Colonic mucosa (tissue), 4 donors: Measurements from ENCODE around the gene PUM1. TPM values are rescaled to one million over a fixed set of nuclear protein-coding genes. Genes with fewer than 3 reads are reported as not detected.

ENCODE experiments used
- DNase-seq: peaks from one replicate; pipeline ENCODE4 v3.0.0-alpha.2; 2020
- H3K27ac ChIP-seq: fragments of 200-600 bp; one replicate; pipeline ENCODE4 v1.8.0; 2021
- H3K27me3 ChIP-seq: fragments of 200-600 bp; one replicate; pipeline ENCODE4 v1.8.0; 2021
- H3K36me3 ChIP-seq: fragments of 200-600 bp; one replicate; pipeline ENCODE4 v1.8.0; 2021
- H3K4me1 ChIP-seq: fragments of 200-600 bp; one replicate; pipeline ENCODE4 v1.8.0; 2021; ENCODE audit warnings: mild to moderate bottlenecking
- H3K4me3 ChIP-seq: fragments of 200-600 bp; one replicate; pipeline ENCODE4 v1.8.0; 2021
- H3K9ac ChIP-seq, 2 donors: one replicate each; pipeline ENCODE4 v1.7.0; 2013; ENCODE audit warnings: control low read depth in 2 of 2, low read depth in 2 of 2, low read length in 2 of 2
- H3K9me3 ChIP-seq: fragments of 200-600 bp; one replicate; pipeline ENCODE4 v1.8.0; 2021
- CTCF ChIP-seq: fragments of 200-600 bp; IDR thresholded peaks from one replicate; pipeline ENCODE4 v1.8.0; 2022; ENCODE audit warnings: antibody characterized with exemption, mild to moderate bottlenecking
- intact Hi-C: fragments of 100-400 bp; cut with DNase I; formaldehyde crosslinking; loops from one replicate; pipeline ENCODE4 v1.14.1; 2022
- total RNA-seq, 2 donors: library from RNA; stranded (reverse); fragmentation: NEBNext Ultra II Directional in 1 of 2; extraction: Animal tissue kit (Norgen Biotek cat#: 25700) in 1 of 2; gene quantifications; one replicate each; pipeline ENCODE4 v1.2.1, GENCODE V29; 2021
- donor health status: healthy.
- donor health status: DM: no; HTN: no; CAD: no.
- donor health status: DM: no; HTN: no; CAD: no.

PUM1 gene
- total RNA-seq, 2 donors from 2014 or later = 119 to 124 TPM

- Histone ChIP-seq H3K9ac (no peak overlapping the region), H3K36me3 (peaks cover 11% of the 10 kb centered on the region), H3K4me1 (peaks cover 4% of the 10 kb centered on the region), H3K4me3 (no peak overlapping the region), H3K27me3 (no peaks in the 10 kb centered on the region), H3K9me3 (no peaks in the 10 kb centered on the region), H3K27ac (no peak overlapping the region)
- intact Hi-C loops = no loop called here
- no peak for DNase-seq
- TF ChIP-seq CTCF = no peak
Observed at GRCh38 chr1:30971496-30971895, 94.0 kb downstream of the PUM1 start.

DNA sequence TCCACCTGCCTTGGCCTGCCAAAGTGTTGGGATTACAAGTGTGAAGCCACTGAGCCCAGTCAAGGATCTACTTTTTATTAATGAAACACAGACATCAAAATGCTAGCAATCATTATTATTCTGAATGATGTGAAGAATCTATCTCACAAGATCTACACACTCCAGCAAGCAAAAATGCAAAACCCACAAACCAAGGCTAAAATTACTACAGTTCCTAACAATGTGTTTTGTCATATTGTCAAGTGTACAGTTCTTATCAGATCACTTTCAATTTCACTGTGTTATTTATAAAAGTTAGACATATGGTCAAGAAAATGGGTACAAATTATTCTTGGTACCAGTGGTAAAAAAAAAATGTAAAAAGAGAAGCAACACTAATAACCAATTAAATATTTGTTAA, 95.6 kb downstream of the PUM1 start:
- Histone ChIP-seq H3K4me1 (no peaks in the 10 kb centered on the region), H3K4me3 (no peak overlapping the region), H3K27ac (no peak overlapping the region), H3K9me3 (no peaks in the 10 kb centered on the region), H3K27me3 (no peaks in the 10 kb centered on the region), H3K9ac (no peak overlapping the region), H3K36me3 (peaks cover 26% of the 10 kb centered on the region)
- TF ChIP-seq CTCF = no peak
- no peak for DNase-seq
- intact Hi-C loops = no loop called here

GRCh38 chr1:30968220-30968971, 97.1 kb downstream of the PUM1 start:
- no peak for DNase-seq
- Histone ChIP-seq H3K27me3 (no peaks in the 10 kb centered on the region), H3K9me3 (no peaks in the 10 kb centered on the region), H3K4me3 (no peak overlapping the region), H3K27ac (no peak overlapping the region), H3K4me1 (no peaks in the 10 kb centered on the region), H3K9ac (no peak overlapping the region), H3K36me3 (peaks cover 33% of the 10 kb centered on the region)
- intact Hi-C loops = no loop called here
- TF ChIP-seq CTCF = no peak

- Histone ChIP-seq H3K9me3 (no peaks in the 10 kb centered on the region), H3K27ac (no peak overlapping the region), H3K4me1 (no peaks in the 10 kb centered on the region), H3K27me3 (no peaks in the 10 kb centered on the region), H3K36me3 (peaks cover 38% of the 10 kb centered on the region), H3K4me3 (no peak overlapping the region), H3K9ac (no peak overlapping the region)
- DNase-seq = no peak
- no peak for TF ChIP-seq CTCF
- intact Hi-C loops = no loop called here
Observed at GRCh38 chr1:30966690-30967369, 98.7 kb downstream of the PUM1 start.

- Histone ChIP-seq H3K9me3 (no peaks in the 10 kb centered on the region), H3K9ac (no peak overlapping the region), H3K36me3 (peaks cover 38% of the 10 kb centered on the region), H3K4me1 (no peaks in the 10 kb centered on the region), H3K27ac (no peak overlapping the region), H3K27me3 (no peaks in the 10 kb centered on the region), H3K4me3 (no peak overlapping the region)
- no peak for DNase-seq
- no peak for TF ChIP-seq CTCF
- intact Hi-C loops = no loop called here
Observed at GRCh38 chr1:30965924-30966599, 99.5 kb downstream of the PUM1 start.
